H1 (cell line): Measurements from ENCODE around the gene SPRR3. TPM values are rescaled to one million over a fixed set of nuclear protein-coding genes. Genes with fewer than 3 reads are reported as not detected.

ENCODE experiments used
- polyA plus RNA-seq, 7 experiments: library from polyadenylated mRNA; depleted of rRNA in 3 of 7; stranded (reverse) in 5 of 7; unstranded in 2 of 7; fragments of >200 nt in 5 of 7; fragments of 200-250 nt in 2 of 7; gene quantifications; 1 replicate in 5 of 7; 2 replicates in 1 of 7; 4 replicates in 1 of 7; pipeline versions ENCODE4 v1.2.1 to v1.2.3, GENCODE V29; 2011 to 2013; ENCODE audit warnings: missing spikeins in 2 of 7, mixed read lengths in 2 of 7
- total RNA-seq: library from RNA; stranded (reverse); fragmentation: NEBNext Ultra II Directional; extraction: Animal tissue kit (Norgen Biotek cat#: 25700); gene quantifications from 2 replicates; pipeline ENCODE4 v1.2.1, GENCODE V29; 2021
- TF ChIP-seq, protein P1 (sequence below): fragments of 300-600 bp; sonication (generic); IDR thresholded peaks from 2 replicates; pipeline ENCODE4 v1.7.1; 2012; ENCODE audit warnings: low read length, moderate library complexity, mild to moderate bottlenecking, inconsistent platforms; ENCODE audit not compliant: insufficient replicate concordance

SPRR3 gene
- total and polyA plus RNA-seq, 2 of the 8 experiments (the other 6 are each of a cell fraction or from before 2014, with no cell fraction given) = not detected

DNA sequence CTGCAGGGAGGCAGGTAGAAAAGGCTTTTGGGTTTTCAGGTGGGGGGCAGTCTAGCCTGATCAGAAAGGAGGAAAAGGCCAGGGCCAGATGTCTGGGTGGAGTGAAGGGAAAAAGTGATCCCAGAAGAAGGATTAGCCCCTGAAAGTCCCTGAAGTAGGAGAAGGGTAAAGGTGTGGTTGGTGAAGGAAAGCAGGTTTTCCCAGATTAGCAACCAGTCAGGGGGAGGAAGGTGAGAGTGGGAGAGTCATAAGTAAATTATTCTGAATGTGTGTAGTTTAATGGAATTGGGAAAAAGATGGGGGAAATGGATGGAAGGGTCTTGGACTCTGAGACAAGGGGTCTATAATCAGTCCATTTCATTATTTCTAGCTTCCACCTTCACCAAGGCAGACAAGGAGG, 18.3 kb upstream of the SPRR3 start (continued):
- TF ChIP-seq, protein P1, sequence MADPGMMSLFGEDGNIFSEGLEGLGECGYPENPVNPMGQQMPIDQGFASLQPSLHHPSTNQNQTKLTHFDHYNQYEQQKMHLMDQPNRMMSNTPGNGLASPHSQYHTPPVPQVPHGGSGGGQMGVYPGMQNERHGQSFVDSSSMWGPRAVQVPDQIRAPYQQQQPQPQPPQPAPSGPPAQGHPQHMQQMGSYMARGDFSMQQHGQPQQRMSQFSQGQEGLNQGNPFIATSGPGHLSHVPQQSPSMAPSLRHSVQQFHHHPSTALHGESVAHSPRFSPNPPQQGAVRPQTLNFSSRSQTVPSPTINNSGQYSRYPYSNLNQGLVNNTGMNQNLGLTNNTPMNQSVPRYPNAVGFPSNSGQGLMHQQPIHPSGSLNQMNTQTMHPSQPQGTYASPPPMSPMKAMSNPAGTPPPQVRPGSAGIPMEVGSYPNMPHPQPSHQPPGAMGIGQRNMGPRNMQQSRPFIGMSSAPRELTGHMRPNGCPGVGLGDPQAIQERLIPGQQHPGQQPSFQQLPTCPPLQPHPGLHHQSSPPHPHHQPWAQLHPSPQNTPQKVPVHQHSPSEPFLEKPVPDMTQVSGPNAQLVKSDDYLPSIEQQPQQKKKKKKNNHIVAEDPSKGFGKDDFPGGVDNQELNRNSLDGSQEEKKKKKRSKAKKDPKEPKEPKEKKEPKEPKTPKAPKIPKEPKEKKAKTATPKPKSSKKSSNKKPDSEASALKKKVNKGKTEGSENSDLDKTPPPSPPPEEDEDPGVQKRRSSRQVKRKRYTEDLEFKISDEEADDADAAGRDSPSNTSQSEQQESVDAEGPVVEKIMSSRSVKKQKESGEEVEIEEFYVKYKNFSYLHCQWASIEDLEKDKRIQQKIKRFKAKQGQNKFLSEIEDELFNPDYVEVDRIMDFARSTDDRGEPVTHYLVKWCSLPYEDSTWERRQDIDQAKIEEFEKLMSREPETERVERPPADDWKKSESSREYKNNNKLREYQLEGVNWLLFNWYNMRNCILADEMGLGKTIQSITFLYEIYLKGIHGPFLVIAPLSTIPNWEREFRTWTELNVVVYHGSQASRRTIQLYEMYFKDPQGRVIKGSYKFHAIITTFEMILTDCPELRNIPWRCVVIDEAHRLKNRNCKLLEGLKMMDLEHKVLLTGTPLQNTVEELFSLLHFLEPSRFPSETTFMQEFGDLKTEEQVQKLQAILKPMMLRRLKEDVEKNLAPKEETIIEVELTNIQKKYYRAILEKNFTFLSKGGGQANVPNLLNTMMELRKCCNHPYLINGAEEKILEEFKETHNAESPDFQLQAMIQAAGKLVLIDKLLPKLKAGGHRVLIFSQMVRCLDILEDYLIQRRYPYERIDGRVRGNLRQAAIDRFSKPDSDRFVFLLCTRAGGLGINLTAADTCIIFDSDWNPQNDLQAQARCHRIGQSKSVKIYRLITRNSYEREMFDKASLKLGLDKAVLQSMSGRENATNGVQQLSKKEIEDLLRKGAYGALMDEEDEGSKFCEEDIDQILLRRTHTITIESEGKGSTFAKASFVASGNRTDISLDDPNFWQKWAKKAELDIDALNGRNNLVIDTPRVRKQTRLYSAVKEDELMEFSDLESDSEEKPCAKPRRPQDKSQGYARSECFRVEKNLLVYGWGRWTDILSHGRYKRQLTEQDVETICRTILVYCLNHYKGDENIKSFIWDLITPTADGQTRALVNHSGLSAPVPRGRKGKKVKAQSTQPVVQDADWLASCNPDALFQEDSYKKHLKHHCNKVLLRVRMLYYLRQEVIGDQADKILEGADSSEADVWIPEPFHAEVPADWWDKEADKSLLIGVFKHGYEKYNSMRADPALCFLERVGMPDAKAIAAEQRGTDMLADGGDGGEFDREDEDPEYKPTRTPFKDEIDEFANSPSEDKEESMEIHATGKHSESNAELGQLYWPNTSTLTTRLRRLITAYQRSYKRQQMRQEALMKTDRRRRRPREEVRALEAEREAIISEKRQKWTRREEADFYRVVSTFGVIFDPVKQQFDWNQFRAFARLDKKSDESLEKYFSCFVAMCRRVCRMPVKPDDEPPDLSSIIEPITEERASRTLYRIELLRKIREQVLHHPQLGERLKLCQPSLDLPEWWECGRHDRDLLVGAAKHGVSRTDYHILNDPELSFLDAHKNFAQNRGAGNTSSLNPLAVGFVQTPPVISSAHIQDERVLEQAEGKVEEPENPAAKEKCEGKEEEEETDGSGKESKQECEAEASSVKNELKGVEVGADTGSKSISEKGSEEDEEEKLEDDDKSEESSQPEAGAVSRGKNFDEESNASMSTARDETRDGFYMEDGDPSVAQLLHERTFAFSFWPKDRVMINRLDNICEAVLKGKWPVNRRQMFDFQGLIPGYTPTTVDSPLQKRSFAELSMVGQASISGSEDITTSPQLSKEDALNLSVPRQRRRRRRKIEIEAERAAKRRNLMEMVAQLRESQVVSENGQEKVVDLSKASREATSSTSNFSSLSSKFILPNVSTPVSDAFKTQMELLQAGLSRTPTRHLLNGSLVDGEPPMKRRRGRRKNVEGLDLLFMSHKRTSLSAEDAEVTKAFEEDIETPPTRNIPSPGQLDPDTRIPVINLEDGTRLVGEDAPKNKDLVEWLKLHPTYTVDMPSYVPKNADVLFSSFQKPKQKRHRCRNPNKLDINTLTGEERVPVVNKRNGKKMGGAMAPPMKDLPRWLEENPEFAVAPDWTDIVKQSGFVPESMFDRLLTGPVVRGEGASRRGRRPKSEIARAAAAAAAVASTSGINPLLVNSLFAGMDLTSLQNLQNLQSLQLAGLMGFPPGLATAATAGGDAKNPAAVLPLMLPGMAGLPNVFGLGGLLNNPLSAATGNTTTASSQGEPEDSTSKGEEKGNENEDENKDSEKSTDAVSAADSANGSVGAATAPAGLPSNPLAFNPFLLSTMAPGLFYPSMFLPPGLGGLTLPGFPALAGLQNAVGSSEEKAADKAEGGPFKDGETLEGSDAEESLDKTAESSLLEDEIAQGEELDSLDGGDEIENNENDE = no peak
